NCI-H187 (cell line): ENCODE results near the gene HECTD4.
"Not testable (repeated sequence)": the region's sequence is repeated elsewhere in the genome, so short reads cannot be mapped to it uniquely, and the experiment has no call there.

ENCODE experiments used
- DNase-seq, 2 experiments: peaks; one replicate each; lab custom pipeline; 2025; lab: John Stamatoyannopoulos, UW

Gene HECTD4

GRCh38 chr12:112381883-112382796 is at the start of gene HECTD4:
Gene HECTD4, minus strand, starts transcription at chr12:112382431. Its CDS starts 303 bp downstream, at chr12:112382128.
- peak; percentile 89 to 93 for DNase-seq

- DNase-seq, result no peak
Measured at GRCh38 chr12:112431965-112432364, 49.7 kb upstream of the HECTD4 start.

DNA sequence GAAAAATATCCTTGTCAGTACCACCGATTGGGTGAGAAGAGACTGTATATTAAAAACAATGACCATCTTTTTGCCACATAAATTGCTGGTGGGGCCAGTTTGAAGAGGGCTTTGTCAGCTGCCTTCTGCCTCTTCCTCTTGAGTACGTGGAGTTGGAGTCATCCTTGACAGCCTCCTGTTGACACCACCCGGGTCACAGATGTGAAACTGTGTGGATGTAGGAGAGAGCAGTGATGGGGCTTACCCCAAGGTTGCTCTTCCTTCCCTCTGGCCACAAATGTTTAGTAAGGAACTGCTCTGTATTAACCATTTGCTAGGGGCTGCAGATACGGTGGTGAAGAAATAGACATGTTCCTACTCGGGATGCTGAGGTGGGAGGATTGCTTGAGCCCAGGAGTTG is 48.7 kb upstream of the HECTD4 start:
- DNase-seq, result no peak

GRCh38 chr12:112427760-112428159 is 45.5 kb upstream of the HECTD4 start:
- DNase-seq, result no peak

- no peak for DNase-seq
Measured at GRCh38 chr12:112425582-112426382, 43.6 kb upstream of the HECTD4 start.

GRCh38 chr12:112424126-112424525 is 41.9 kb upstream of the HECTD4 start:
- DNase-seq, result no peak

- no peak for DNase-seq
Measured at GRCh38 chr12:112422531-112422930, 40.3 kb upstream of the HECTD4 start.

GRCh38 chr12:112421363-112421762 is 39.1 kb upstream of the HECTD4 start:
- no peak for DNase-seq

- no peak for DNase-seq
Measured at GRCh38 chr12:112420740-112421139, 38.5 kb upstream of the HECTD4 start.

GRCh38 chr12:112419297-112420133 is 37.3 kb upstream of the HECTD4 start:
- no peak for DNase-seq

DNA sequence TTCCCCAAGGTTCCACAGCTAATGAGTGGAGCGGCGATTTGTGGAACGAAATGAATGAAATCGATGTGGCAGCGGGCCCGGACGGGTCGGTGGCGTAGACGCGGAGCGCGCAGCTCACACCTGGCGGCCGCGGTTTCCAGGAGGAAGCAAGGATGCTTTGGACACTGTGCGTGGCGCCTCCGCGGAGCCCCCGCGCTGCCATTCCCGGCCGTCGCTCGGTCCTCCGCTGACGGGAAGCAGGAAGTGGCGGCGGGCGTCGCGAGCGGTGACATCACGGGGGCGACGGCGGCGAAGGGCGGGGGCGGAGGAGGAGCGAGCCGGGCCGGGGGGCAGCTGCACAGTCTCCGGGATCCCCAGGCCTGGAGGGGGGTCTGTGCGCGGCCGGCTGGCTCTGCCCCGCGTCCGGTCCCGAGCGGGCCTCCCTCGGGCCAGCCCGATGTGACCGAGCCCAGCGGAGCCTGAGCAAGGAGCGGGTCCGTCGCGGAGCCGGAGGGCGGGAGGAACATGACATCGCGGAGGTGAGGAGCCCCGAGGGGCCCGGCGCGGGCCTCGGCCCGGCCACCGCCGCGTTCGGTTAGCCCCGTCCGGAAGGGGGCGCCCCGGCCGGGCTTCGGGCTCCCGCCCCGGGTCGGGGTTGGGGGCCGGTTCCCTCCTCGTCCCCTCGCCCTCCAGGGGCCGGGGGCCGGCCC is 36.5 kb upstream of the HECTD4 start, which contains the start of gene PTPN11:
Gene PTPN11, plus strand, starts transcription at position 340 of the 689 bp plus-strand sequence. Its CDS starts 165 bp downstream, at position 505.
- peak; percentile 75 to 78 for DNase-seq

DNA sequence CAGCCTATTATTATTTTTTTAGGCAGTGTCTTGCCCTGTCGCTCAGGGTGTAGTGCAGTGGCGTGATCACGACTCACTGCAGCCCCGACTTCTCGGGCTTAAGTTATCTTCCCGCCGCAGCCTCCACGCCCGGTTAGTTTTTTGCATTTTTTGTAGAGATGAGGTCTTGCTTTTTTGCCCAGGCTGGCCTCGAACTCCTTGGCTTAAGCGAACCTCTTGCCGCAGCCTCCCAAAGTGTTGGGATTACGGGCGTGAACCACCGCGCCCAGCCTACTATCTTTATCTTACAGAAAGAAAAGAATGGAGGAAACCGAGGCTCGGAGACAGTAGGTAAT is 36.0 kb upstream of the HECTD4 start:
- DNase-seq, result no peak

DNA sequence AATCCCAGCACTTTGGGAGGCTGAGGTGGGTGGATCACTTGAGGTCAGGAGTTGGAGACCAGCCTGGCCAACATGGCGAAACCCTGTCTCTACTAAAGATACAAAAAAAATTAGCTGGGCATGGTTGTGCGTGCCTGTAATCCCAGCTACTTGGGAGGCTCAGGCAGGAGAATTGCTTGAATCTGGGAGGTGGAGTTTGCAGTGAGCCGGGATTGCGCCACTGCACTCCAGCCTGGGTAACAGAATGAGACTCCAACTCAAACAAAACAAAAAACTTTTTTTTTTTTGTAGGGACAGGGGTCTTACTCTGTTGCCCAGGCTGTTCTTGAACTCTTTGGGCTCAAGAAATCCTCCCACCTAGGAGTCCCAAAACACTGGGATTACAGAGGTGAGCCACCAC is 33.2 kb upstream of the HECTD4 start:
- not testable (repeated sequence) for DNase-seq

DNA sequence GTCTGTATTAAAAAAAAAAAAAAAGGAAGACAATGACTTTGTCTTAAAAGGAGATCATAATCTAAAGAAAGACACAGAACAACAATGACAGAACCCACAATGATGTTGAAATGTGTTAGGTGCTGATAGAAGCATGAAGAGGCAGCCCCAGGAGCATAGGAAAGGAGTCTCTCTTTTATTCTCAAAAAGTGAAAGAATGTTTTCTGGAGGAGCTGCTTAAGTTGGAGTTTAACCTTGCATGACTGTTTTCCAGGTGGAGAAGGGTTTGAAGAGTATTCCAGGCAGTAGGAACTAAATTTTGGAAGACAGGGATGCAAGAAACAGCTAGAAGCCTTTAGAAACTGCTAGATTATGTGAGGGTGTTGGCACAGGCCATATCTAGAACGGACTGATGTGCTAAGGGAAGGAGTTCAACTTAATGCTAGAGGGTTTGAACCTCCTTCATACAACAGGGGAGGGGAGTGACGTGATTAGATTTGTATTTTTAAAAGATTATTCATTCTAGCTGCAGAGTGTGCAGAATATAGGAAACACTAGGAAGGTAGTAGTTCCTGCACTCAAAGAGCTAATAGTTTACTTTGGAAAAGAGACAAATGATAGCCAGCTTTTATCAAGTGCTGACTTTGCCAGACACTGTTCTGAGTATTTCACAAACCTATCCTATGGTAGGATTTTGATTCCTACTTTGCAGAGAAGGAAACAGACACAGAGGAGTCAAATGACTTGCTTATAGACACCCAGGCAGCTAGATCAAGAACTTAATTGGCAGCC is 31.8 kb upstream of the HECTD4 start:
- DNase-seq, result no peak

GRCh38 chr12:112409906-112410244 is 27.6 kb upstream of the HECTD4 start:
- no peak for DNase-seq

DNA sequence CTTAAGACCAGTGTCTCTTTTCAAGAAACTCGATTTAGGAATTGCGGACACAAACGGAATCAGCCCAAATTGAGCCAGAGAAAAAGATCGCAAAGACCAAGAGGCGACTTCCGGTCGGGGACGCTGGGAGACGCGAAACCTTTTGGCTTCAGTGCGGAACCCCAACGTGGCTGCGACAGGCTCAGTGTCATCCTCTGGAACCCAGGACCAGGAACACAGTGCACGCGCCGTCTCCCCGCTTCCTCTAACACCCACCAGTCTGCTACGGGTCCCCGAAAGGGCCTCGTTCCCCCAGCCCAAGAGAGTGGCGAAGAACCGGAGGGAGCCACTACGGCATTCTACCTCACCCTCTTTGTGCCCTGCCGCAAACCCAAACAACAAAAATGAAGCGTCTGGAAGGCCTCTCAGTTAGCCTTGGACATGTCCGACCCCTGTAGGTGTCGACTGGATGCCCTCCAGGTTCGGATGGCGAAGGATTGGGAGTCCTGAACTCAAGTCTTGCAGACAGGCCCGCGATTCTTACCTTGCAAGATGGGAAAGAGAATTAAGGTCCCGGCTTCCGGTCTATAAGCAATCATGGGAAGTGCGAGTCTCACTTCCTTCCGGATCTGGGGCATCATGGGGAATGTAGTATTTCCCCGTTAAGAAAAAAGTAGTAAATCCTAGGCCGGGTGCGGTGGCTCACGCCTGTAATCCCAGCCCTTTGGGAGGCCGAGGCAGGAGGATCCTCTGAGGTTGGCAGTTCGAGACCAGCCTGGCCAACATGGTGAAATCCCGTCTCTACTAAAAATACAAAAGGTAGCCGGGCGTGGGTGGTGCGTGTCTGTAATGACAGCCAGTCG is 27.1 kb upstream of the HECTD4 start, which contains the start of gene RPL6:
Gene RPL6, minus strand, starts transcription at position 542 of the 842 bp plus-strand sequence. CDS start 949 bp downstream, outside the sequence.
- peak; percentile 72 to 84 for DNase-seq

GRCh38 chr12:112408621-112409020 is 26.4 kb upstream of the HECTD4 start:
- no peak for DNase-seq

DNA sequence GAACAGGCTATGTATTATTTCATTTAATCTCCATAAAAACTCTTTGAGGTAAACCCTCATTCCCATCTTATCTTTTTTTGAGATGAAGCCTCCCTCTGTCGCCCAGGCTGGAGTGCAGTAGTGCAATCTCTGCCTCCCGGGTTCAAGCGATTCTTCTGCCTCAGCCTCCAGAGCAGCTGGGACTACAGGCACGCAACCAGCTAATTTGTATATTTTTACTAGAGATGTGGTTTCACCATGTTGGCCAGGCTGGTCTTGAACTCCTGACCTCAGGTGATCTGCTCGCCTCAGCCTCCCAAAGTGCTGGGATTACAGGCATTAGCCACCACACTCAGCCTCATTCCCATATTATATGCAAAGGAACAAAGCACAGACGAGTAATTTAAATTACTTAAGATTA is 25.5 kb upstream of the HECTD4 start:
- not testable (repeated sequence) for DNase-seq
